Measurements from ENCODE around the gene CHRFAM7A.
"Not testable (repeated sequence)": the region's sequence is repeated elsewhere in the genome, so short reads cannot be mapped to it uniquely, and the experiment has no call there.

DNA sequence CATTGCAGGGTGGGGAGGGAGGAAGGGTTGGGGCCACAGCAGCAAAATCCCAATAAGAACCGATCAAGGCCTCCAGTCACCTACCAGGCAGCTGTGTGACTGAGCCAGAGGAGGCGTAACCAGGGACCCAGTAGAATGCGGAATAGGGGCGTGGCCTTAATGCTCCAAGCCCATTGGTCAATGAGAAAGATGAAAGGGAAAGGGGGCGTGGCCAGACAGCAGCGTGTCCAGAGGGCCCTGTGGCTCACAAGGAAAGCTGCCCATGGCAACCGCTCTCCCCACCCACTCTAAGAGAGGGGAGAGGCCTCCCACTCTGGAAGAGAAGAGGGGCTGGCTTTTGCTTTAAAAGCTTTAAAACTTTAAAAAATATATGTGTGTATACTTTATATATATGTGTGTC is 20.8 kb upstream of the CHRFAM7A start, which contains the start of gene GOLGA8R:
- TF ChIP-seq FOXJ3 (CRISPR knock-in tag; IDR thresholded peaks at IDR 0.05) = not testable (repeated sequence)
- TF ChIP-seq, protein P1, sequence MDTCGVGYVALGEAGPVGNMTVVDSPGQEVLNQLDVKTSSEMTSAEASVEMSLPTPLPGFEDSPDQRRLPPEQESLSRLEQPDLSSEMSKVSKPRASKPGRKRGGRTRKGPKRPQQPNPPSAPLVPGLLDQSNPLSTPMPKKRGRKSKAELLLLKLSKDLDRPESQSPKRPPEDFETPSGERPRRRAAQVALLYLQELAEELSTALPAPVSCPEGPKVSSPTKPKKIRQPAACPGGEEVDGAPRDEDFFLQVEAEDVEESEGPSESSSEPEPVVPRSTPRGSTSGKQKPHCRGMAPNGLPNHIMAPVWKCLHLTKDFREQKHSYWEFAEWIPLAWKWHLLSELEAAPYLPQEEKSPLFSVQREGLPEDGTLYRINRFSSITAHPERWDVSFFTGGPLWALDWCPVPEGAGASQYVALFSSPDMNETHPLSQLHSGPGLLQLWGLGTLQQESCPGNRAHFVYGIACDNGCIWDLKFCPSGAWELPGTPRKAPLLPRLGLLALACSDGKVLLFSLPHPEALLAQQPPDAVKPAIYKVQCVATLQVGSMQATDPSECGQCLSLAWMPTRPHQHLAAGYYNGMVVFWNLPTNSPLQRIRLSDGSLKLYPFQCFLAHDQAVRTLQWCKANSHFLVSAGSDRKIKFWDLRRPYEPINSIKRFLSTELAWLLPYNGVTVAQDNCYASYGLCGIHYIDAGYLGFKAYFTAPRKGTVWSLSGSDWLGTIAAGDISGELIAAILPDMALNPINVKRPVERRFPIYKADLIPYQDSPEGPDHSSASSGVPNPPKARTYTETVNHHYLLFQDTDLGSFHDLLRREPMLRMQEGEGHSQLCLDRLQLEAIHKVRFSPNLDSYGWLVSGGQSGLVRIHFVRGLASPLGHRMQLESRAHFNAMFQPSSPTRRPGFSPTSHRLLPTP (IDR thresholded peaks at IDR 0.05; ENCODE audit: borderline replicate concordance, extremely low read depth, insufficient read length) = not testable (repeated sequence)
